ENCODE measurements around the gene CC2D1A.

CC2D1A gene

DNA sequence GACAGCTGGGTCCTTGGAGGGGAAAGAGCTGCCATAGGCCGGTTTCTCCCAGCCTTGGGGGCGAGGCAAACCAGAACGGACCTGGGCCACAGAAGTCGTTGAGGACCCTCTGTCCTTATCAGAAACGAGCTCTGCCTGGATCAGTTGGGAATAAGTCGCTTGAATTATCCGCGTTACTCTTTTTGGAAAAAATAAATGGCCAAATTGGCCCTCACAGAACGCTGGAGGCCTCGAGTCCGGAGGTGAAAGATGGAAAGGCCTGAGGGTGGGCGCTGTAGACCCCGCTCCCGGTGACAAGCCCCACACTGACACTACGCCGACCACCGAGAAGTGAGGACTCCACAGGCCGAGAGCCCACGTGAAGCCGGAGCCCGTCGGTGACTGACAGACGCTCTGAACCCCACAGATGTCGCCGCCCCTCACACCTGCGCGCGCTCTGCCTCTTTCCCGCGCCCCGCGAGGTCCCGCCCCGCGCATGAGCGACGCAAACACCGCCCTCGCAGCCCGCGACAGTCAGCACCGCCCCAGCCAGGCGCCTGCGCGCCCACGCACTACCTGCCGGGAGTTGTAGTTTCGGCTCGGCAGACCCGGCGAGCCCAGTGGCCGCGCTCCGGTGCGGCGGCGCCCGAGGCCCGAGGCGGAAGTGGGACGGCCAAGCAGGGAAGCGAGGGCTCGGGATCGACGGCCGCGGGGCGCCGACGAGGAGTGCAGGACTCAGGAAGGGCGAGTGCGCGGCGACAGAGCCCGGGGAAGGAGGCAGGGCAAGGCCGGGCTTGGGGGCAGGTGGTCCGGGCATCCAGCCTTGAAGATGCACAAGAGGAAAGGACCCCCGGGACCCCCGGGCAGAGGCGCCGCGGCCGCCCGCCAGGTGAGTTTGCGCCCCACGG is at the start of gene CC2D1A, which contains the start of gene BRME1:
TSS of gene CC2D1A (plus strand) at position 568 of the 887 bp plus-strand sequence. CDS start at position 809, 241 bp downstream.
TSS of gene BRME1 (minus strand) at position 484 of the 887 bp plus-strand sequence. CDS start 1,225 bp downstream, outside the sequence.
- peak; percentile 88 for DNase-seq (ENCODE audit: low spot score)

DNA sequence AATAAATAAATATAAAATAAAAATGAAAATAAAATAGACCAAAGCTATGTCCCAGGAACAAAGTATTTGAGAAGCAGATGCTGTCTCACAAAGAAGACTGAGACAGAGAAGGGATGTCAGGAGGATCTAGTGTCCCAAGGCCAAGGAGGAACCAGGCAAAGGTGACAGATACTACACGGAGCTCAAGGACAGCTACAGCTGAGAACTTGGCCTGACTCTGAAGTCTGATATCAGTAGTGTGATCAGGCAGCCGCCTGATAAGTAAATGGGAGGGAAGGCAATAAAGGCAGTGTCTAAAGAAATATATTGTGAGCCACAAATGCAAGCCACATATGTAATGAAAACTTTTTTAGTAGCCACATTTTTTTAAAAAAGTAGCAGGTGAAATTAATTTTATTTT is 49.5 kb upstream of the CC2D1A start:
- DNase-seq (ENCODE audit: low spot score) = no peak

DNA sequence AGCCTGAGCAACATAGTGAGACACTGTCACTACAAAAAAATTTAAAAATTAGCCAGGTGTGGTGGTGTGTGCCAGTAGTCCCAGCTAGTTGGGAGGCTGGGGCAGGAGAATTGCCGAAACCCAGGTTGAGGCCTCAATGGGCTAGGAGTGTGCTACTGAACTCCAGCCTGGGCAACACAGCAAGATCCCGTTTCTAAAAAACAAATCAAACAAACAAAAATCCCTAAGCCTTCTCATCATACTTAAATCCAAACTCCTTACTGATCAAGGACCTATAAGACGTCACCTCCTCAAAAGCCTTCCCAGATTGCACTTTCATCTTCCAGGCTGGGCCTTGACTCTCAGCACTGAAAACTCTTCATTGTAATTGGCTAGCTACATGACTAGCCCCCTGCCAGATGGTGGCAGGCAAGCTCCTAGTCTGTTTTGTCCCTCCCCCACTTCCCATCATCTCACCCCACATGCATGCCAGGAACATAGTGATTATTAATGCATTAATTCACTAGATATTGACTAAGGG is 46.6 kb upstream of the CC2D1A start:
- DNase-seq (ENCODE audit: low spot score) = no peak

DNA sequence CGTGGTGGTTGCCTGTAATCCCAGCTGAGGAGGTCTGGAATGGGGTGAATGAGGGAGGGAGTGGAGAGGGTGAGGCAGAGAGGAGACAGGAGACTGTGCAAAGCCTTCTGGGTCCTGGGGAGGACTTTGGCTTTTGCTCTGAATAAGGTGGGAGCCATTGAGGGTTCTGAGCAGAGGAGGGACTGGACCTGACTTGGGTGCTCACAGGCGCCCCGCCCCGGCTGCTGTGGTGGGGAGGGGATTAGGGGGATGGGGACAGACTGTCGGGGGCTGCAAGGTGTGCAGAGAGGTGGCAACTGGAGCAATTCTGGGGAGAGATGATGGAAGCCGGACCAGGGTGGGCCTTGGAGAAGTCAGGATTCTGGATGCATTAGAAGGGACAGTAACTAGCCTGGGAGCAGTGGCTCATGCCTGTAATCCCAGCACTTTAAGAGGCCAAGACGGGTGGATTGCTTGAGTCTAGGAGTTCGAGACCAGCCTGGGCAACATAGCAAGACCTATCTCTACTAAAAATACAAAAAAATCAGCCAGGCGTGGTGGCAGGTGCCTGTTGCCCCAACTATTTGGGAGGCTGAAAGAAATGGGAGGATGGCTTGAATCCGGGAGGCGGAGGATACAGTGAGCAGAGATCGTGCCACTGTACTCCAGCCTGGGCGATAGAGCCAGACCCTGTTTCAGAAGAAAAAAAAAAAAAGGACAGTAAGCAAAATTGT is 45.2 kb upstream of the CC2D1A start:
- DNase-seq (ENCODE audit: low spot score) = no peak

DNA sequence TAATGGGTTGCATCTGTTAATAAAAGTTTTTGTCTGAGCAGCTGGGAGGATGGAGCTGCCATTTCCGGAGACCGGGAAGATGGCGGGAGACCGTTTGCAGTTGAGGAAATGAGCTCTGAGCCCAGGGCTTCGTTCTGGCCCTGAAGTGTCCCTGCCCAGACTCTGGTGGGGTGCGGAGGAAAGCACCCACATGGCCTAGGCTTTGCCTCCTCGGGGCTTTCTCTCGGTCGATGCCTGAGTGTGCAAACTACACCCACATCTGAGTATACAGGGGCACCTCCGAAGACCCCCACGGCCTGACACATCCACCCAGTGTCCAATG is 44.6 kb upstream of the CC2D1A start:
- DNase-seq (ENCODE audit: low spot score) = no peak

DNA sequence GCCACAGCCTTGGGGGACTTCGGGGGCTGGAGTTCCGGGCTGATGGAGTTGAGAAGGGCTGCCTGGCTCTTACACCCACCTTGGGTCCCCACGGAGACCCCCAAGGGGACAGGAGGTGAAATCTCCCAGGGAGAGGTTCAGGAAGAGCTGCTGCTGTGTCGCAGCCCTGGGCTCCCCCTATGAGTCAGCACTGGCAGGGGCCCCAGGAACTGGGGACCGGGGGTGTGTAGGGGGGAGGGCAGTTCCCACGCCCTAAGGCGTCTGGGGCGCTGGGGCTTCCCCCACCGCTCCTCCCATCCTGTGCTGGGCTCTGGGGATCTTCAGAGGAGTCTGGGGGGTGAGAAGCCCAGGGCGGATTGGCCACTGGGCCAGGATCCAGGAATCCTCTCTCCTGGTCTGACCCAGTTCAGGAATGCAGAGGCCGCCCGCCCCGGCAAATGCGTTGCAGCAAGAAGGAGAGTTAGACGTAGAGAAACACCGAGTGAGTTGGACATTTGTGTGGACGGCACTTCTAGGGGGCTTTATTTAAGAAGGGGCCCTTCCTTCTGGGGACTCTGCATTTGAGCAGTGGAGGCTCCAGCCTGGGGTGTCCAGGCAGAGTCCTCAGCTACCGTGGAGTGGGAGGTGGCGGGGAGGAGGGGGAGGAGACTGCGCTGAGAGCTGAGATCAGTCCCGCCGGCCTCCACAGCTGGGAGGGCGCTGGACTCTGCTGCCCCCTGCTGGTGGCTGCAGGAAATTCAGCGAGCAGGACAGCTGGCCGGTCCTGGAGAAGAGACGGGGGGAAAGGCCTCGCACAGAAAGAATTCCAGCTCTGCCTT is 44.1 kb upstream of the CC2D1A start:
- peak; percentile 85 for DNase-seq (ENCODE audit: low spot score)

DNA sequence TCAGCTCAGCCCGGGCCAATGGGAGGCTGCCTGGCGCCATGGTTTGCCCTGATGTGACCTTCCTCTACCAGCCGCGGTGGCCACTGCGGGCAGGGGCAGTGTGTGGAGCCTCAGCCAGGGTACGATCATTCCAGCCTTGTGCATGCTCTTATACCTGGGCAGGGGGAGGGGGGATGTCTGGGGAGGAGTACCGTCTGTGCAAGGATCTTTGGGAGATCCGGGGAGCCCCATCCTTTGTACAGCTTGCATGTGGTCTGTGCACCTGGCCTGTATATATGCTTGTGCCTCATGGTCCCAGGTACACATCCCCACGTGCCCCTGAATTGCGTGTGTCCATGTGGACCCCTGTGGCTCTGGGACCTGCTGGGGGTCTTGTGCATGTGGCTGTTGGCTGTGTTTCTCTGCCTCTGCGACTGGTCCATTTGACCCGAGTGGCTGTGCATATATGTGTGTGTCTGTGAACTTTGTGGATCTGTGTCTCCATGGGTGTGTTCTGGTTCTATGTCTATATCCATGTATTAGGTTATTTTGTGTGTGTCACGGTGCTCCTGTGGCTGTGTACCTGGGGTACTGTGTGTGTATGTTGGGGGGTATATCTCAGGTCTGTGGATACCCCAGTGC is 41.8 kb upstream of the CC2D1A start:
- no peak for DNase-seq (ENCODE audit: low spot score)

DNA sequence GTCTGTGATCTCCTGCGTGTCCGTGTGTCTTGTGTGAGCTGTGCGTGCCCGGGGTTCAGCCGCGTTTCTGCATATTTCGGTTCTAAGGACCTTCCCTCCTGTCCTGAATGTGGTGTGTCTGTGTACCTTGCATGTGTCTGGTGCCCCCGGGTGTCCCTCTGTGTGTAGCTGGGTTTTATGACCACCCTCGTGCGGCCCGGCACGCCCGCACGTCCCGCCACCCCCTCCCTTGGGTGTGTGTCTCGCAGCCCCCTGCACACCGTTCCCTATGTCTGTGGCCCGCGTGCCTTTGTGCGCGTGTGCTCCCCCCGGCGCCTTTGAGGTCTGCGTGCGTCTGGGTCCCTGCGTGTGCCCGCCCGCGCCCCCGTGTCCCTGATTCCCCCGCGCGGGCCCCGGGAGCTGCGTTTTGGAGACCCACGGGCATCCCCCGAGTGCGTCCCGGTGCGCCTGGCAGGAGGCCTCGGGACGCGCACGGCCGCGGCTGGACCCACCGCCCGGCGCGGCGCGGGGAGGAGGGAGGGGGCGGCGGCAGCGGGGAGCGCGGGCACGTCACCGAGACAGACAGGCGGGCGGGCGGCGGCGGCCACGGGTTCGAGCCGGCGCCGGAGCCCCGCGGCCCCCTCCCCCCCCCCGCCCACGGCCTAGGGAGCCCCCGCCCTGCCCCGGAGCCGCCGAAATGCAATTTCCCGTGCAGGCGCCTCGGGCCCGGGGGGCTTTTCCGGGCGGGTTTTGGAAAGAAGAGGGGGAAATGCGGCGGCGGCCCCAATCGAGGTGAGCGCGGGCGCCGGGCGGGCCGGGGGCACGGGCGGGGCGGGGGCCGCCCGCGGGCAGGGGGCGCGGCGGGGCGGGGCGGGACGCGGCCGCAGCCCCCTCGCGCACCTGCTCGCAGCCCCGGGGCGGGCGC is 41.1 kb upstream of the CC2D1A start:
- DNase-seq (ENCODE audit: low spot score) = no peak

DNA sequence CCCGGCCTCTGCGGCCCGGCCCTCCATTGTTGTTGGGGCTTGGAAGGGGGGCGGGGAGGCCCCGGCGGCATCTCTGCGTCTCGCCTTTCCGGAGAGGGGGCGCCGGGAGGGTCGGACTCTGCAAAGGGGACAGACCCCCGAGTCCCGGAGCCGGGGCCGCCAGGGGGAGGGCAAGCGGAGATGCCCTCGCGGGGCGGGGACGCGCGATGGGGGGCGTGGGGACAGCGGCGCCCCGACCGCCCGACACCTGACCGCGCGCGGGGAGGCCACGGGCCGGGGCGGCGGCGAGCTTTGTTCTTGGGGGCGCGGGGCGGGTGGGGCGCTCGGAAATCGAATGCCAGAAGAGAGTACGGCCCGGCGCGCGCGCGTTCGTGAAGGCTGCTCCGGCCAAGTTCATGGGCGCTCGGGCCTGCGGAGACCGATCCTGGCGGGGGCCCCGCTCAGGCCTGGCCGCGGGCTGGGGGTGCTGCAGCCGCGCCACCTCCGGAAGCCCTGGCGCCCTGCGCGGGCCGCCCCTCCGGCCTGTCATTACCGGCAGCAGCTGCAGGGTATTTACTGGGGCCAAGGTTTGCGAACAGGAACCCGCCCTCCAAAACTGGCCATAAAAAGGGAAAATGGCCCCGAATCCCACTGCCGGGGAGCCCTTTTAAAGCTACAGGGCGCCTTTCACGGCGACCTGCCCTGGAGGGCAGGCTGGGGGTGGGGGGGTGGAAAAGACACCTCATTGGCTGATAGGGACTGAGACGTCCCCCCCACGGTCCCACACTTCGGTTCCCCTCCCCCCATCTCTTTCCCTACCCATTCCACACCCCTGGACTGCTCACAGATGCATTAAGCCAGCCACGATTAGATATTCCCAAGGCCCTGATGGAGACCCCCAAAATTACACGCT is 40.2 kb upstream of the CC2D1A start:
- DNase-seq (ENCODE audit: low spot score) = no peak

DNA sequence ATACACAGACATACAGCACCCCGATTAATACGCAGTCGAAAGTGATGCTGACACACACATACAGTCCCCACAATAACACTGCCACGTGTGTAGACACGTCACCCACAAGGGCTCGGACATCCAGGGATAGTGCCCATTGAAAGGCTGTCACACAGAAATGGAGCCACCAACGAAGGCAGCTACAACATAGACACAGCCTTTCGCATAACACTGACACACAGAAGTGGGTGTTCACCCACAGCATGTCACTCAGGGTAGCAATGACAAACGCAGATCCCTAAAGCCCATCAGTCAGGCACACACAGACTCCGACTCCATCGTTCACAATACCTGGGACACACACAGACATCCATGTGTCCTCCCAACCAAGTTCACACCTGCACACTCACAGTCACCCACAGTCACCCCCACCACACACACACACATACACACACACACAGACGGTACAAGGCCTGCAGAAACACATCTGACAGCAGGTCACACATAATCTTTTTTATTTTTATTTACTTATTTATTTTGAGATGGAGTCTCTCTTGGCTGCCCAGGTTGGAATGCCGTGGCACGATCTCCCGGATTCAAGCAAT is 39.4 kb upstream of the CC2D1A start:
- no peak for DNase-seq (ENCODE audit: low spot score)

DNA sequence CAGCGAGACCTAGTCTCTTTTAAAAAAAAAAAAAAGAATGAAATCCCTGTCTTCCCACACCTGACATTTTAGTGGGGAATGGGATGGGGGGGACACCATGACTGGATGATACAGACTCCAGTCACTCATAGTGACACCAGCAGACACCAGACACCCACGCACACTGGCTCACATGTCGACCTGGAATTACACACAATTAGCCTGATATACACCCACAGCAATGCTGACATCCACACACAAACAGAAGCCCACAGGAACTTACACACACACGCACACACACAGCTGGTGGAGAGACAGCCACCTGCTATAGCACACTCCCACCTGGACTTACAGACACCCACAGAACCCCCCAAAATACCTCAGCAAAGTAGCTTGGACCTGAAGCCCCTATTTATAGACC is 37.3 kb upstream of the CC2D1A start:
- DNase-seq (ENCODE audit: low spot score) = no peak

DNA sequence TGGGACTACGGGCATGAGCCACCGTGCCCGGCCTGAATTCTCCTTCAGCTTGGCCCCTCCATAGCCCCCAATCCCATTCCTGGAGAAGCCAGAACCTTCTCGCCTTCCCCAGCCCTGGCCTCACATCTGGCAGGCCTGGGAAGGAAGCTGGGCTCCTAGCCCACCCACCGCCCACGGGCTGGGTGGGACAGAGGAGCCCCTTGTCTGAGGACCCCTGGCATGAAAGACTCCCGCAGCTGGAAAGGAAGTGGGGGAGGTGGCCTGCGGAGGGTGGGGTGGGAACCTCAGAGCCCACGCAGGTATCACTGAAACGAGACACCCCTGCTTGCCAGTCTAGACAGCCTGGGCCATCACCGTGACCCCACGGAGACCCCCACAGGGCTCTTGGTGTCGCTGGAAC is 36.7 kb upstream of the CC2D1A start:
- no peak for DNase-seq (ENCODE audit: low spot score)

DNA sequence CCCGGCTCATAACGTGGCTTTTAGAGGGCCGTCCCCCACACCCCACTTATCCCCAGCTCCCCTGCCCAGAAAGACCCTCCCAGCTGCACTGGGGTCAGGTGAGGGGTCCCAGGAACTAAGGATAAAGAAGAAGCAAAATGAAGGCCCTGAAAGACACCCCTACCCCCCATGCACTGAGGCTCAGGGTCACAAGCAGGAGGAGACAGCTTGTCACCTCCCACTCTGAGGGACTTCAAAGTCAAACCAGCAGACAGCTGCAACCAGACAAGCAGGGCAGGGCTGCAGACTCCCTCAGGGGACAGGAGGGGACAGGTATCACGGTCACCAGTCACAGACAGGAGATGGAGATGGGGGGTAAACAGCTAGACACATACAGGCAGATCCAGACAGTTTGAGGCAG is 35.1 kb upstream of the CC2D1A start:
- DNase-seq (ENCODE audit: low spot score) = no peak

DNA sequence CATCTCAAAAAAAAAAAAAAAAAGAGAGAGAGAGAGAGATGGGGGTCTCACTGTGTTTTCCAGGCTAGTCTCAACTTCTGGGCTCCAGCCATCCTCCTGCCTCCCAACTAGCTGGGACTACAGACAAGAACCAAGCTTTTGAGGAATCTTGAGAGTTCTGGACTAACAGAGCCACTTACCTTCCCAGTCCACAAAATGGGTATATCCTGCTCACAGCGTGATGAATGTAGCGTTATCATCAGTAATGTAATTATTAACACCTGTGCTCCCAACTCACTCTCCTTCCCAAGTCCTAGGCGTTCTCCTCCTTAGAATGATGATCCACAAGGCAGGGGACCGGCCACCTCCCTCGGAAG is 33.7 kb upstream of the CC2D1A start:
- no peak for DNase-seq (ENCODE audit: low spot score)

DNA sequence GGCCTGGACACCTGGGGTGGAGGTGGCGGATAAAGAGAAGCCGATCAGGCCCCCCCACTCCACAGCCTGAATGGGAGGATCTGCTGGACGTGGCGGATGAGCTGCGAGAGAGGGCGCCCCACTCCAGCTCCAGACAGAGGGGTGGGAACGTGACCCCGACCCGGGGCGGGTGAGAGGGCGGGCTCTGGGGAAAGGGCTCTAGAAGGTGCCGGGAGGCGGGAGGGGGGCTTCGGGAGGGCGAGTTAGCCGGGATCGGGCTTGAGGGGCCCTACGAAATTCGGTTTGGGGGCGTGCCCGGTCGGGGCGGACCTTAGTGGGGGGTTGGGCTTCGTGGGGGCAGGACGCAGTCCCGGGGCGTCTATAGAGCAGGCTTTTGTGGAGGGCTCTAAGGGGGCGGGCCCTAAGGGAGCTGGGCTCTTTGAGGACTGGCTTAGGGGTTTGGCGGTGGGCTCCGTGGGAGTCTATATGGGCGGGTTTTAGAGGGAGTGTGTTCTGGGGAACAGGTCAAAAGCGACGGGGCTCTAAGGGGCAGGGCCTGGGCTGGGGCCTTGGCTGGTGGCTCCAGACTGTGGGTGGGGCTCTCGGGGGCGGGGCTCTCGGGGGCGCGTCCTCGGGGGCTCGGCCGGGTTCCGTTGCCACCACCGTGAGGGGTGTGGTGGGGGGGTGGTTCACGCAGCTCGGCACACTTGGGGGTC is 33.2 kb upstream of the CC2D1A start:
- no peak for DNase-seq (ENCODE audit: low spot score)

DNA sequence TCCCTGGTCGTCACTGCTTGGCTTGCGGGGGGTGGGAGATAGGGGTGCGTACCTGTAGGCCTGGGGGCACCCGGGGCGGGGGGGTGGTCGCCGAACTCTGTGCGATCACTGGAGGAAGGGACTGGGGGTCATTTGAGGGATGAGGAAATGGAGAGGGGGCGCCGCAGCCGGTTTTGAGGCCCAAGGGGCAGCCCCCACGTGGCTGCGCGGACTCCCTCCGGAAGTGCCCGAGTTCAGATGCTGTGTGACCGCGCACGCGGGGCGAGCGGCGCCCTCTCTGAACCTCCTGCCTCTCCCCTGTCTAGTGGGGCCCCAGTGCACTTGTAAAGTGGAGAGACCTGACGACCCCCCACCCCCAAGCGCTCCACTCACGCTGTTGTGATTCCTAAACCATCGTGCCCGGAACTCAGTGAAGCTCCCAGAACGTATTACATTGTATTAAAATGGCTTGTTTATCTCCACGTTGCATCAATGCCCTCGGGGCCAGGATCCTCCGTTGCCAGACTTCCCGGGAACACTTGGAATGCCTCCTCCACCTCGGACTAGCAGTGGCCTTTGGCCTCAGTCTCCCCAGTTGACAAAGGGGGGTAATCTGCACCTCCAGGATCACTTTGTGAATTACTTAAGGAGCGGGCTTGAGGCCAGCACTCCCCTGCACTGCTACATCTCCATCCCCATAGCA is 32.0 kb upstream of the CC2D1A start:
- no peak for DNase-seq (ENCODE audit: low spot score)

DNA sequence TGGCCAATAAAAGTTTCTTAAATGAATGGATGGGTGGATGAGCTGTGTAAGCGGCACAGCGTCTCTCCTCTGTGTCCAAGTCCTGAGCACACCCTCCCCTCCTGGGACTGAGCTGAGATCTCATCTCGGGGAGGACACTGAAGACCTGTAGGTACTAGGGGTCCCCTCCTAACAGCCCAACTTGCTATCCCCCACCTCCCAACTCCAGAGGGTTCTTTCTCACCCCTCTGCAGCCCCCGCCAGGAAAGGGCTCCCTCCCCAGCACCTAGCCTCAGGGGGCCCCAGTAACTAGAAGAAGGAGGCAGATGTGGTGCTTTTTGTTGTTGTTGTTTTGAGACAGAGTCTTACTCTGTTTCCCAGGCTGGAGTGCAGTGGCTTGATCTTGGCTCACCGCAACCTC is 30.2 kb upstream of the CC2D1A start:
- DNase-seq (ENCODE audit: low spot score) = no peak

DNA sequence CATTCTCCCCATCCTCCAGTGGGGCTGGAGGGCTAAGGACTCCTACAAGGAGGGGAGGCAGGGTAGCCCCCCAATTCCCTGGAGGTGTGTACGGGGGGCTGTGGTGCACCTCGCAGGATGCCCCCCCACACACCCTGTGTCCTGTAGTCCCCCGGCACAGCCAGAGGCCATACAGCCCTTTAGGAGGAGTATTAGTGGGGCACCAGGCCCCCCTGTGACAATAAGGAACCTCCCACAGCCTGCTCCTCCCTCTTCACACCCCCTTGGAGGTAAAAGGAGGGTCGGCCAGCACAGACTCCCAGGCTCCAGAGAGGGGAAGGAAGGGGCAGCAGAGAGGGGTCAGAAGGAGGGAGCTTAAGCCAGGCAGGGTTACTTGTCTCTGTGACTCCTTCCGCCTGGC is 29.2 kb upstream of the CC2D1A start, which contains the start of gene NANOS3:
TSS of gene NANOS3 (plus strand) at position 301 of the 400 bp plus-strand sequence. CDS start 115 bp downstream, outside the sequence.
- no peak for DNase-seq (ENCODE audit: low spot score)
